Measurements from ENCODE around the gene KBTBD7. TPM values are rescaled to one million over a fixed set of nuclear protein-coding genes. Genes with fewer than 3 reads are reported as not detected.

KBTBD7 gene
- polyA plus RNA-seq, 4 donors = 17.0 to 20.2 (median 18.8) TPM

Other genes with a start within 250 kb of the KBTBD7 start
- gene ELF1, start 175.3 kb downstream of the KBTBD7 start, polyA plus RNA-seq (ENCODE audit: insufficient read length in 4 of 4) = 10 to 100 TPM; 45.8 to 49.2 (median 47.9) TPM
- gene WBP4, start 133.1 kb downstream of the KBTBD7 start, polyA plus RNA-seq (ENCODE audit: insufficient read length in 4 of 4) = 10 to 100 TPM; 22.3 to 25.2 (median 24.5) TPM
- gene KBTBD6, start 61.8 kb downstream of the KBTBD7 start, polyA plus RNA-seq (ENCODE audit: insufficient read length in 4 of 4) = 10 to 100 TPM; 16.0 to 20.0 (median 18.8) TPM
- gene MTRF1, start 69.0 kb upstream of the KBTBD7 start, polyA plus RNA-seq (ENCODE audit: insufficient read length in 4 of 4) = 10 to 100 TPM; 13.8 to 26.4 (median 18.2) TPM
- 10 to 100 TPM; 25.4 to 59.8 (median 39.9) TPM for gene NAA16, start 116.7 kb upstream of the KBTBD7 start, polyA plus RNA-seq (ENCODE audit: insufficient read length in 4 of 4)

Data from left renal cortex interstitium (tissue), 4 donors.